Thyroid gland (tissue), 4 donors: ENCODE measurements around the gene EDN2. TPM values are rescaled to one million over a fixed set of nuclear protein-coding genes. Genes with fewer than 3 reads are reported as not detected.
A peak's percentile ranks its signal among the peaks of the same experiment; 100 is the strongest.

Experiments used
- DNase-seq, 2 donors: peaks; one replicate each; pipeline ENCODE4 v3.0.0-alpha.2; 2019
- H3K27ac ChIP-seq, 3 donors: fragments of 200-600 bp; sonication (generic); 1 replicate in 2 of 3; 2 replicates in 1 of 3; pipeline ENCODE4 v1.5.1; 2016 to 2019; ENCODE audit warnings: mild to moderate bottlenecking in 1 of 3, moderate library complexity in 1 of 3
- H3K27me3 ChIP-seq: fragments of 200-600 bp; sonication (generic); one replicate; pipeline ENCODE4 v1.5.1; 2019
- H3K36me3 ChIP-seq, 2 donors: fragments of 200-600 bp; sonication (generic); one replicate each; pipeline ENCODE4 v1.5.1; 2016 to 2019
- H3K4me1 ChIP-seq, 2 donors: fragments of 200-600 bp; sonication (generic); one replicate each; pipeline ENCODE4 v1.5.1; 2017 to 2019
- H3K4me3 ChIP-seq, 3 donors: fragments of 200-600 bp; sonication (generic); replicated peaks in 1 of 3; 1 replicate in 2 of 3; 2 replicates in 1 of 3; pipeline ENCODE4 v1.5.1; 2016; ENCODE audit warnings: mild to moderate bottlenecking in 1 of 3
- H3K9me3 ChIP-seq: fragments of 200-600 bp; sonication (generic); one replicate; pipeline ENCODE4 v1.5.1; 2017
- CTCF ChIP-seq, 6 experiments: fragments of 200-600 bp in 3 of 6; fragments of 450-650 bp in 3 of 6; sonication (generic) in 3 of 6; IDR thresholded peaks; one replicate each; pipeline ENCODE4 v1.5.1; 2016 to 2019; ENCODE audit warnings: antibody characterized with exemption in 6 of 6, mild to moderate bottlenecking in 2 of 6, inconsistent platforms in 1 of 6, moderate library complexity in 1 of 6
- POLR2A ChIP-seq, 2 donors: fragments of 450-650 bp; IDR thresholded peaks; one replicate each; pipeline ENCODE4 v1.6.1; 2017; ENCODE audit warnings: antibody characterized with exemption in 2 of 2, mild to moderate bottlenecking in 2 of 2, moderate library complexity in 1 of 2
- WGBS, 2 donors: methylation state at CpG; one replicate each; pipeline ENCODE4 v1.1.5; 2017; 5-methylcytosine and 5-hydroxymethylcytosine counted together
- intact Hi-C: fragments of 100-400 bp; cut with DNase I; formaldehyde crosslinking; loops from one replicate; pipeline ENCODE4 v1.15.1; 2023
- total RNA-seq, 4 donors: library from RNA; depleted of rRNA; stranded (reverse); fragments of >200 nt; gene quantifications; one replicate each; pipeline ENCODE4 v1.2.3, GENCODE V29; 2016

EDN2 gene
- total RNA-seq, 4 donors from 2014 or later: not detected

- H3K4me3 ChIP-seq: no peak overlapping the region
- TF ChIP-seq POLR2A (IDR thresholded peaks at IDR 0.05): no peak
- TF ChIP-seq CTCF (IDR thresholded peaks at IDR 0.05): no peak
- H3K4me1 ChIP-seq: peaks cover 0 to 4% of the 10 kb centered on the region in 2 donors
- no peaks in the 10 kb centered on the region for H3K36me3 ChIP-seq
- intact Hi-C loops: no loop called here
- WGBS, 2 donors: 48 to 56% methylated on average over 4 of the region's 4 CpGs
- H3K9me3 ChIP-seq: no peaks in the 10 kb centered on the region
- H3K27me3 ChIP-seq: no peaks in the 10 kb centered on the region
- DNase-seq: peak; percentile 57 to 62
- no peak overlapping the region for H3K27ac ChIP-seq
These were observed 22.4 kb downstream of the EDN2 start for GRCh38 chr1:41461790-41462679.

GRCh38 chr1:41456847-41457540, 27.5 kb downstream of the EDN2 start:
- DNase-seq: peak in 1 of 2 donors; percentile 25
- Histone ChIP-seq H3K9me3 (no peaks in the 10 kb centered on the region), H3K4me3 (no peak overlapping the region), H3K36me3 (no peaks in the 10 kb centered on the region), H3K27me3 (no peaks in the 10 kb centered on the region), H3K4me1 (peaks cover 0 to 16% of the 10 kb centered on the region in 2 donors), H3K27ac (no peak overlapping the region)
- intact Hi-C loops: no loop called here
- 71 to 77% methylated on average over 8 to 9 of the region's 10 CpGs for WGBS, 2 donors
- TF ChIP-seq POLR2A (IDR thresholded peaks at IDR 0.05): no peak
- no peak for TF ChIP-seq CTCF (IDR thresholded peaks at IDR 0.05)

GRCh38 chr1:41455479-41456332, 28.8 kb downstream of the EDN2 start:
- H3K4me3 ChIP-seq: no peak overlapping the region
- WGBS, 2 donors: 56 to 70% methylated on average over 8 of the region's 8 CpGs
- H3K27me3 ChIP-seq: no peaks in the 10 kb centered on the region
- no peaks in the 10 kb centered on the region for H3K36me3 ChIP-seq
- H3K9me3 ChIP-seq: no peaks in the 10 kb centered on the region
- H3K4me1 ChIP-seq: peaks cover 0 to 20% of the 10 kb centered on the region in 2 donors
- no peak for TF ChIP-seq CTCF (IDR thresholded peaks at IDR 0.05)
- TF ChIP-seq POLR2A (IDR thresholded peaks at IDR 0.05): no peak
- peak; percentile 77 to 84 for DNase-seq
- no peak overlapping the region for H3K27ac ChIP-seq
- intact Hi-C loops: no loop called here

GRCh38 chr1:41454406-41454805, 30.1 kb downstream of the EDN2 start:
- H3K4me3 ChIP-seq: no peak overlapping the region
- no peak overlapping the region for H3K27ac ChIP-seq
- no peaks in the 10 kb centered on the region for H3K27me3 ChIP-seq
- no peaks in the 10 kb centered on the region for H3K9me3 ChIP-seq
- DNase-seq: no peak
- TF ChIP-seq CTCF (IDR thresholded peaks at IDR 0.05): no peak
- TF ChIP-seq POLR2A (IDR thresholded peaks at IDR 0.05): no peak
- WGBS, 2 donors: 89 to 96% methylated on average over 3 to 5 of the region's 6 CpGs
- no peaks in the 10 kb centered on the region for H3K36me3 ChIP-seq
- intact Hi-C loops: no loop called here
- H3K4me1 ChIP-seq: peaks cover 8 to 31% of the 10 kb centered on the region in 2 donors
